ENCODE measurements around the gene KLHL26.

KLHL26 gene

GRCh38 chr19:18647807-18648206, 11.0 kb downstream of the KLHL26 start:
- ATAC-seq (ENCODE audit: insufficient read depth, low read depth): no peak
- Histone ChIP-seq H3K4me2 (ENCODE audit: insufficient read depth, low read length) (no peak overlapping the region), H3K27me3 (ENCODE audit: insufficient read depth, low read length, poor library complexity) (no peaks in the 10 kb centered on the region), H4K20me1 (ENCODE audit: insufficient read depth, low read length) (peaks cover 72% of the 10 kb centered on the region), H2AFZ (ENCODE audit: low read depth, low read length) (no peak overlapping the region), H3K9ac (ENCODE audit: low read depth, low read length) (no peak overlapping the region), H3K79me2 (ENCODE audit: insufficient read depth, low read length) (peaks cover 82% of the 10 kb centered on the region), H3K4me1 (ENCODE audit: insufficient read depth, low read length) (no peaks in the 10 kb centered on the region), H3K36me3 (ENCODE audit: insufficient read depth, low read length) (peaks cover 17% of the 10 kb centered on the region), H3K27ac (ENCODE audit: low read length) (no peak overlapping the region), H3K9me3 (ENCODE audit: insufficient read depth, low read length, severe bottlenecking) (no peaks in the 10 kb centered on the region), H3K4me3 (ENCODE audit: low read depth in 1 of 2, low read length in 2 of 2) (no peak overlapping the region)
- TF ChIP-seq EZH2 (IDR thresholded peaks at IDR 0.05; ENCODE audit: borderline replicate concordance, low read depth, low read length, severe bottlenecking) (no peak), CTCF (IDR thresholded peaks at IDR 0.05; ENCODE audit: borderline replicate concordance, extremely low read depth, low read length, poor library complexity, severe bottlenecking) (no peak)
- no peak for DNase-seq

GRCh38 chr19:18648973-18649315, 12.1 kb downstream of the KLHL26 start:
- no peak overlapping the region for H3K4me2 ChIP-seq (ENCODE audit: insufficient read depth, low read length)
- DNase-seq: no peak
- peaks cover 79% of the 10 kb centered on the region for H3K79me2 ChIP-seq (ENCODE audit: insufficient read depth, low read length)
- TF ChIP-seq EZH2 (IDR thresholded peaks at IDR 0.05; ENCODE audit: borderline replicate concordance, low read depth, low read length, severe bottlenecking): no peak
- TF ChIP-seq CTCF (IDR thresholded peaks at IDR 0.05; ENCODE audit: borderline replicate concordance, extremely low read depth, low read length, poor library complexity, severe bottlenecking): no peak
- peaks cover 17% of the 10 kb centered on the region for H3K36me3 ChIP-seq (ENCODE audit: insufficient read depth, low read length)
- H3K27me3 ChIP-seq (ENCODE audit: insufficient read depth, low read length, poor library complexity): no peaks in the 10 kb centered on the region
- no peaks in the 10 kb centered on the region for H3K4me1 ChIP-seq (ENCODE audit: insufficient read depth, low read length)
- no peak overlapping the region for H3K4me3 ChIP-seq (ENCODE audit: low read depth in 1 of 2, low read length in 2 of 2)
- no peak overlapping the region for H3K27ac ChIP-seq (ENCODE audit: low read length)
- H4K20me1 ChIP-seq (ENCODE audit: insufficient read depth, low read length): peaks cover 75% of the 10 kb centered on the region
- no peak for ATAC-seq (ENCODE audit: insufficient read depth, low read depth)
- H2AFZ ChIP-seq (ENCODE audit: low read depth, low read length): no peak overlapping the region
- no peaks in the 10 kb centered on the region for H3K9me3 ChIP-seq (ENCODE audit: insufficient read depth, low read length, severe bottlenecking)
- no peak overlapping the region for H3K9ac ChIP-seq (ENCODE audit: low read depth, low read length)

GRCh38 chr19:18649371-18650020, 12.7 kb downstream of the KLHL26 start:
- Histone ChIP-seq H3K9me3 (ENCODE audit: insufficient read depth, low read length, severe bottlenecking) (no peaks in the 10 kb centered on the region), H3K4me2 (ENCODE audit: insufficient read depth, low read length) (no peak overlapping the region), H3K4me3 (ENCODE audit: low read depth in 1 of 2, low read length in 2 of 2) (no peak overlapping the region), H3K79me2 (ENCODE audit: insufficient read depth, low read length) (peaks cover 78% of the 10 kb centered on the region), H3K36me3 (ENCODE audit: insufficient read depth, low read length) (peaks cover 20% of the 10 kb centered on the region), H3K27me3 (ENCODE audit: insufficient read depth, low read length, poor library complexity) (no peaks in the 10 kb centered on the region), H2AFZ (ENCODE audit: low read depth, low read length) (no peak overlapping the region), H3K27ac (ENCODE audit: low read length) (no peak overlapping the region), H3K9ac (ENCODE audit: low read depth, low read length) (no peak overlapping the region), H3K4me1 (ENCODE audit: insufficient read depth, low read length) (no peaks in the 10 kb centered on the region), H4K20me1 (ENCODE audit: insufficient read depth, low read length) (peaks cover 74% of the 10 kb centered on the region)
- DNase-seq: no peak
- TF ChIP-seq EZH2 (IDR thresholded peaks at IDR 0.05; ENCODE audit: borderline replicate concordance, low read depth, low read length, severe bottlenecking) (no peak), CTCF (IDR thresholded peaks at IDR 0.05; ENCODE audit: borderline replicate concordance, extremely low read depth, low read length, poor library complexity, severe bottlenecking) (no peak)
- ATAC-seq (ENCODE audit: insufficient read depth, low read depth): no peak

Data from DND-41 (cell line).